Skeletal muscle tissue (tissue), 4 donors: Measurements from ENCODE around the gene PRAC2. TPM values are rescaled to one million over a fixed set of nuclear protein-coding genes. Genes with fewer than 3 reads are reported as not detected.

ENCODE experiments used
- H3K27ac ChIP-seq: one replicate; pipeline ENCODE4 v1.7.0; 2013; ENCODE audit warnings: mild to moderate bottlenecking, low read depth, low read length, inconsistent platforms
- H3K27me3 ChIP-seq, 3 donors: one replicate each; pipeline ENCODE4 v1.7.0; 2013; ENCODE audit warnings: low read length in 3 of 3; ENCODE audit not compliant: control insufficient read depth in 3 of 3, insufficient read depth in 3 of 3
- H3K36me3 ChIP-seq, 3 donors: one replicate each; pipeline ENCODE4 v1.7.0; 2013; ENCODE audit warnings: low read length in 3 of 3; ENCODE audit not compliant: control insufficient read depth in 3 of 3, insufficient read depth in 3 of 3
- H3K4me1 ChIP-seq, 3 donors: one replicate each; pipeline ENCODE4 v1.7.0; 2013; ENCODE audit warnings: low read length in 3 of 3, mild to moderate bottlenecking in 3 of 3; ENCODE audit not compliant: control insufficient read depth in 3 of 3, insufficient read depth in 3 of 3
- H3K4me3 ChIP-seq, 3 donors: one replicate each; pipeline ENCODE4 v1.7.0; 2013; ENCODE audit warnings: low read length in 3 of 3
- H3K9ac ChIP-seq, 3 donors: one replicate each; pipeline ENCODE4 v1.7.0; 2013; ENCODE audit warnings: low read length in 3 of 3, mild to moderate bottlenecking in 3 of 3, moderate library complexity in 2 of 3, low read depth in 1 of 3
- H3K9me3 ChIP-seq, 3 donors: one replicate each; pipeline ENCODE4 v1.7.0; 2013; ENCODE audit warnings: low read length in 3 of 3; ENCODE audit not compliant: control insufficient read depth in 3 of 3
- total RNA-seq: library from RNA; depleted of rRNA; stranded (reverse); fragments of >200 nt; gene quantifications from one replicate; pipeline ENCODE4 v1.2.3, GENCODE V29; 2014
- donor health status: Osteomylitis.

PRAC2 gene
- total RNA-seq, 1 donor from 2014 or later, result not detected

DNA sequence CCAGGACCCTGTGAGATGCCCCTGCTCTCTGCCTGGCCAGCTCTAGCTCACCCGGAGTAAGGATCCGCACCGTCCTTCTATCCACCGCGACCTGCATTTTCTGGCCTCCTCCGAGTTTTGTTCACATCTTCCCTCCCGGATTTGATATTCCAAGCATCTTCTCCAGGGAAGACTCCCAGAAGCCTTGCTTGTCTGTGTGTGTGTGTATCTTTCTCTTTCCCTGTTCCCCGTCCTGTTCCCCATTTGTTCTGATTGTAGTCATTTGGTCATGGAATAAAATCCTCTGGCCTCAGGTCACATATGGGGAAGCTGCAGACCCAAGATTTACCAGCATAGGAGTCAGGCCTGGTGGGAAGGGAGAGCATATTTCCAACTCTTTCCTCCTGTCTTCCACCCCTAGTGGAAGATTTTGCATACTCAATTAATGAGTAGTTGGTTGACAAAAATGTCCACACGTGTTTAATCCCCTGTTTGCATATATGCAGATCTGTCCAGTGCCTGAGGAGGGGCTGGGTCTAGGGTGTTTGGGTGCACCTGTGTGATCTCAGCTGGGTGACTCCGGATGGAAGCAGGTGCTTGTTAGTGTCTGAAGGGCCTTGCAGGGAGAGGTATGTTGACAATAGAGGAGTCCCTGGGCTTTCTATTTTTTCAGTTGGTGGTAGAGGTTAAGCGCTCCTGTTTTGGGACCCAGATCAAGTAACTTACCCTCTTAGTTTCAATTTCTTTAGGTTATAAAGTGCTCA lies 2.5 kb upstream of the PRAC2 start:
- H3K27me3 ChIP-seq, result peaks cover 90 to 96% (median 92%) of the 10 kb centered on the region in 3 donors
- peaks cover 10 to 24% (median 19%) of the 10 kb centered on the region in 3 donors for H3K4me1 ChIP-seq
- H3K27ac ChIP-seq, result no peak overlapping the region
- no peaks in the 10 kb centered on the region for H3K36me3 ChIP-seq
- H3K9ac ChIP-seq, result no peak overlapping the region
- no peak overlapping the region for H3K4me3 ChIP-seq
- H3K9me3 ChIP-seq, result no peaks in the 10 kb centered on the region

DNA sequence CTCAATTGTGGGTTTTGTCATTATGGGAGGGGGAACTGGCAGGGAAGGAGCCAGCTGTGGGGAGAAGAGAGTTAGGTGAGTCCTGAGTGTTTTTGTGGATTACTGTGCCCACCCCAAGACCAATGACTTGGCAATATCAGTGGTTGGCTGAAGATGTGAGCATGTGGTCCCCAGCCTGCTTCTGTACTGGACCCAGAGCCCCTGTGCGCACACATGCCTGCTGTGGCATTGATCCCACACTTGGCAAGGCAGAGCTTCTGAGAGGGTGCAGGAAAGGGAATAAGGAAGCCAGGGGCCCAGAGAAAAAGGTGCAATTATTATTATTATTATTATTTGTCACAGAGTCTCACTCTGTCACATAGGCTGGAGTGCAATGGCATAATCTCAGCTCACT lies 2.0 kb upstream of the PRAC2 start:
- Histone ChIP-seq H3K36me3 (no peaks in the 10 kb centered on the region), H3K9ac (no peak overlapping the region), H3K27ac (no peak overlapping the region), H3K9me3 (no peaks in the 10 kb centered on the region), H3K4me1 (peaks cover 10 to 28% (median 19%) of the 10 kb centered on the region in 3 donors), H3K27me3 (peaks cover 92 to 97% (median 94%) of the 10 kb centered on the region in 3 donors), H3K4me3 (no peak overlapping the region)

DNA sequence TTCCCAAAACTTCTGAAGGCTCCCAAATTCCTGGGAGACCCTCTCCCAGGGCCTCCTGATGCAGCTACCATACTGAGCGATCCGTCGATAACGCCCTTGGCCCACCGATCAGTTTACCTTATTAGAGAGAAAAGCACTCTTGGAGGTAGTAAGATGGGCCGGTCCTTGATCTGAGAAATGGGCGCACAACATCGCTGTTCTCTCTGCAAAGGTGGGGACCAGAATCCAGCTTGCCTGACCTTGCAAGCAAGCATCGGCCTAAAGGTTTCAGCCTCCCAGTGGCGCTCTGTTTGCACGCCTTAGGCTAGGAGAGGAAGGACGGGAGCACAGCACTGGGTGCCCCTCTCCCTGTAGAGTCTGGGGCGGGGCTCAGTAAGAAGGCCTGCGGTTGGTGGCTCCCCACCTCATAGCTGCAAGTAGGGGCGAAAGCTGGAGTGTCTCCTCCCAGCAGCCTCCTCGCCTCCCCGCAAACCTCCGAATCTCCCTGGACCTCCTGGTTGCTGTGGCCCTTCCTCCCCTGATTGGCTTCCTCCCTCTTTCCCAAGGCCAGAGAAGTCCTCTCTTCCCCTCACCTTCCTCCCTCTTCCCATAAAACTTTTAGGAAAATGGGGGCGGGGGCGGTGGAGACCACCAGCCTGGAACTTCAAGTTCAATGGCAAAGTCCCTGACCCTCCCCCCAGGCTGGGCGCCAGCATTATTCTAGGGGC lies 631 bp upstream of the PRAC2 start, which contains the start of gene PRAC1:
PRAC1 (minus strand) TSS at position 318 of the 707 bp plus-strand sequence; CDS start at position 192, 126 bp downstream.
- no peaks in the 10 kb centered on the region for H3K36me3 ChIP-seq
- no peaks in the 10 kb centered on the region for H3K9me3 ChIP-seq
- no peak within 1 kb of the TSS for H3K9ac ChIP-seq
- H3K4me3 ChIP-seq, result no peak within 1 kb of the TSS
- H3K4me1 ChIP-seq, result peaks cover 10 to 33% (median 19%) of the 10 kb centered on the region in 3 donors
- H3K27me3 ChIP-seq, result peaks cover 96 to 98% (median 97%) of the 10 kb centered on the region in 3 donors
- H3K27ac ChIP-seq, result no peak within 1 kb of the TSS

DNA sequence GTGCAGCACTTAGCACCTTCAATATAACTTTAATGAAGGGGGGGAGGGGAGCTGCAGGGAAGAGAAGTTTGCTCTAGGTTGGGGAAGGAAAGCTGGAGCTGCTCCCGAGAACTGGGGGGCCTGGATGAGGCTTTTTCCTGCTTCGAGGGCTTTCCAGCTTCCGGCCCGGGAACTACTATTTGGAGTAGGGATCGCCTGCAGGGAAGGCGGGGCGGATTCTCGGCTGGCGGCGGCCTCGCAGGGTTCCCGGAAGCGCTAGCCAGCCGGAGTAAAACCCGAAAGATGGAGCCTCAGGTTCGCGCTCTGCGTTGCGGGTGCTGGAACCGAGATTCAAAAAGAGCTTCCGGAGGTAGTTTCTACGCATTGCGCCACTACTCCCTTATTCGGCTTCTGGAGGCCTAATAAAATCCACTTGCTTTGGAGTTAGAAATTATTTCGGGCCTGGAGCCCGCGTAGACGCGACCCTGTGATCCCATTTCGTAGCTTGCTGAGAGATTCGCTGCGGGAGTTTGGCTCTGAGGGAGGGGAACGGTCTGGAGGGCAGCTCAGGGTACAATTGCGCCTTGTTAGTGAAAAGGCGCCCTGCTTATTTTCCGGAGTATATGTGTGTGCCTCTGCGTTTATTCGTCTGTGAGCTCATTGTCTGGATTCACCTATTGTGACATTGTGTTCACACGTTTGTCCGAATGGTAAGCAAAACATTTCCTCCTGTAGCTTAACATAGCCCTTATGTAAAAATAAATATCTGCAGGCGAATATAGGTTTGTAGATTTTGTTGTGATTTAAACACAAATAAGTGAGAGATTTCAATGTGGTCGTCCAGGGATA lies 652 bp downstream of the PRAC2 start:
- Histone ChIP-seq H3K9me3 (no peaks in the 10 kb centered on the region), H3K27me3 (peaks cover 97 to 100% (median 99%) of the 10 kb centered on the region in 3 donors), H3K36me3 (no peaks in the 10 kb centered on the region), H3K27ac (no peak overlapping the region), H3K4me1 (peaks cover 7 to 34% (median 20%) of the 10 kb centered on the region in 3 donors), H3K4me3 (no peak overlapping the region), H3K9ac (peak overlapping the region in 1 of 3 donors; percentile 40)

- Histone ChIP-seq H3K9me3 (no peaks in the 10 kb centered on the region), H3K36me3 (no peaks in the 10 kb centered on the region), H3K27me3 (peaks cover 97 to 99% (median 97%) of the 10 kb centered on the region in 3 donors), H3K4me1 (peaks cover 9 to 32% (median 13%) of the 10 kb centered on the region in 3 donors), H3K9ac (peak overlapping the region in 1 of 3 donors; percentile 40), H3K27ac (no peak overlapping the region), H3K4me3 (peak overlapping the region in 1 of 3 donors; percentile 35)
These were observed 1.4 kb downstream of the PRAC2 start for GRCh38 chr17:48724251-48725003.

- Histone ChIP-seq H3K9me3 (no peaks in the 10 kb centered on the region), H3K4me3 (peak overlapping the region in 1 of 3 donors; percentile 35)
These were observed 2.0 kb downstream of the PRAC2 start for GRCh38 chr17:48725004-48725287.

GRCh38 chr17:48725288-48726064 lies 2.5 kb downstream of the PRAC2 start:
- H3K4me3 ChIP-seq, result peak overlapping the region in 1 of 3 donors; percentile 35
- peaks cover 97 to 99% (median 97%) of the 10 kb centered on the region in 3 donors for H3K27me3 ChIP-seq
- no peaks in the 10 kb centered on the region for H3K36me3 ChIP-seq
- H3K9ac ChIP-seq, result no peak overlapping the region
- H3K9me3 ChIP-seq, result no peaks in the 10 kb centered on the region
- H3K4me1 ChIP-seq, result peaks cover 10 to 33% (median 13%) of the 10 kb centered on the region in 3 donors
- no peak overlapping the region for H3K27ac ChIP-seq

More at GRCh38 chr17:48725004-48725287, 2.0 kb downstream of the PRAC2 start:
- Histone ChIP-seq H3K36me3 (no peaks in the 10 kb centered on the region), H3K27me3 (peaks cover 97 to 99% (median 97%) of the 10 kb centered on the region in 3 donors), H3K27ac (no peak overlapping the region), H3K9ac (no peak overlapping the region), H3K4me1 (peaks cover 10 to 33% (median 13%) of the 10 kb centered on the region in 3 donors)

- no peaks in the 10 kb centered on the region for H3K36me3 ChIP-seq
- H3K9ac ChIP-seq, result no peak overlapping the region
- peaks cover 95 to 96% (median 95%) of the 10 kb centered on the region in 3 donors for H3K27me3 ChIP-seq
- peaks cover 10 to 33% (median 13%) of the 10 kb centered on the region in 3 donors for H3K4me1 ChIP-seq
- no peak overlapping the region for H3K27ac ChIP-seq
- H3K4me3 ChIP-seq, result no peak overlapping the region
- H3K9me3 ChIP-seq, result no peaks in the 10 kb centered on the region
These were observed 3.3 kb downstream of the PRAC2 start for GRCh38 chr17:48726114-48726915.
